ENCODE results near the gene CHD8. TPM values are rescaled to one million over a fixed set of nuclear protein-coding genes. Genes with fewer than 3 reads are reported as not detected.

Gene CHD8, protein sequence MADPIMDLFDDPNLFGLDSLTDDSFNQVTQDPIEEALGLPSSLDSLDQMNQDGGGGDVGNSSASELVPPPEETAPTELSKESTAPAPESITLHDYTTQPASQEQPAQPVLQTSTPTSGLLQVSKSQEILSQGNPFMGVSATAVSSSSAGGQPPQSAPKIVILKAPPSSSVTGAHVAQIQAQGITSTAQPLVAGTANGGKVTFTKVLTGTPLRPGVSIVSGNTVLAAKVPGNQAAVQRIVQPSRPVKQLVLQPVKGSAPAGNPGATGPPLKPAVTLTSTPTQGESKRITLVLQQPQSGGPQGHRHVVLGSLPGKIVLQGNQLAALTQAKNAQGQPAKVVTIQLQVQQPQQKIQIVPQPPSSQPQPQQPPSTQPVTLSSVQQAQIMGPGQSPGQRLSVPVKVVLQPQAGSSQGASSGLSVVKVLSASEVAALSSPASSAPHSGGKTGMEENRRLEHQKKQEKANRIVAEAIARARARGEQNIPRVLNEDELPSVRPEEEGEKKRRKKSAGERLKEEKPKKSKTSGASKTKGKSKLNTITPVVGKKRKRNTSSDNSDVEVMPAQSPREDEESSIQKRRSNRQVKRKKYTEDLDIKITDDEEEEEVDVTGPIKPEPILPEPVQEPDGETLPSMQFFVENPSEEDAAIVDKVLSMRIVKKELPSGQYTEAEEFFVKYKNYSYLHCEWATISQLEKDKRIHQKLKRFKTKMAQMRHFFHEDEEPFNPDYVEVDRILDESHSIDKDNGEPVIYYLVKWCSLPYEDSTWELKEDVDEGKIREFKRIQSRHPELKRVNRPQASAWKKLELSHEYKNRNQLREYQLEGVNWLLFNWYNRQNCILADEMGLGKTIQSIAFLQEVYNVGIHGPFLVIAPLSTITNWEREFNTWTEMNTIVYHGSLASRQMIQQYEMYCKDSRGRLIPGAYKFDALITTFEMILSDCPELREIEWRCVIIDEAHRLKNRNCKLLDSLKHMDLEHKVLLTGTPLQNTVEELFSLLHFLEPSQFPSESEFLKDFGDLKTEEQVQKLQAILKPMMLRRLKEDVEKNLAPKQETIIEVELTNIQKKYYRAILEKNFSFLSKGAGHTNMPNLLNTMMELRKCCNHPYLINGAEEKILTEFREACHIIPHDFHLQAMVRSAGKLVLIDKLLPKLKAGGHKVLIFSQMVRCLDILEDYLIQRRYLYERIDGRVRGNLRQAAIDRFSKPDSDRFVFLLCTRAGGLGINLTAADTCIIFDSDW (N-terminal part only)
- polyA plus RNA-seq (ENCODE audit: insufficient read depth in 1 of 5, insufficient read length in 5 of 5, low replicate concordance in 1 of 5), result 10 to 100 TPM; 63.5 to 85.8 (median 70.2) TPM
- long read RNA-seq, donor 1, transcript CHD8-214 (1 exons, 1,146 nt), result major isoform, 30 of 31 reads
- long read RNA-seq, donor 1, partial matches to known transcripts, result 0 of 31 reads
- long read RNA-seq, donor 1, other reads (novel, unspliced or antisense), result 0 of 31 reads
- long read RNA-seq, donor 2, transcript CHD8-214 (1 exons, 1,146 nt), result major isoform, 19 of 19 reads
- long read RNA-seq, donor 2, partial matches to known transcripts, result 0 of 19 reads
- long read RNA-seq, donor 2, other reads (novel, unspliced or antisense), result 0 of 19 reads
- long read RNA-seq, donor 3, transcript CHD8-214 (1 exons, 1,146 nt), result major isoform, 35 of 40 reads
- long read RNA-seq, donor 3, partial matches to known transcripts, result 5 of 40 reads
- long read RNA-seq, donor 3, other reads (novel, unspliced or antisense), result 0 of 40 reads
- long read RNA-seq, donor 4, transcript CHD8-214 (1 exons, 1,146 nt), result major isoform, 9 of 17 reads
- long read RNA-seq, donor 4, partial matches to known transcripts, result 6 of 17 reads
- long read RNA-seq, donor 4, other reads (novel, unspliced or antisense), result 0 of 17 reads
- long read RNA-seq, donor 5, full-length matches to known transcripts, result 24 of 24 reads
- long read RNA-seq, donor 5, partial matches to known transcripts, result 0 of 24 reads
- long read RNA-seq, donor 5, other reads (novel, unspliced or antisense), result 0 of 24 reads
- long read RNA-seq, donor 6, transcript CHD8-214 (1 exons, 1,146 nt), result major isoform, 25 of 42 reads
- long read RNA-seq, donor 6, partial matches to known transcripts, result 17 of 42 reads
- long read RNA-seq, donor 6, other reads (novel, unspliced or antisense), result 0 of 42 reads
- long read RNA-seq, donor 7, transcript CHD8-214 (1 exons, 1,146 nt), result major isoform, 7 of 14 reads
- long read RNA-seq, donor 7, partial matches to known transcripts, result 5 of 14 reads
- long read RNA-seq, donor 7, other reads (novel, unspliced or antisense), result 0 of 14 reads
- long read RNA-seq, donor 8, transcript CHD8-214 (1 exons, 1,146 nt), result major isoform, 10 of 10 reads
- long read RNA-seq, donor 8, partial matches to known transcripts, result 0 of 10 reads
- long read RNA-seq, donor 8, other reads (novel, unspliced or antisense), result 0 of 10 reads

DNA sequence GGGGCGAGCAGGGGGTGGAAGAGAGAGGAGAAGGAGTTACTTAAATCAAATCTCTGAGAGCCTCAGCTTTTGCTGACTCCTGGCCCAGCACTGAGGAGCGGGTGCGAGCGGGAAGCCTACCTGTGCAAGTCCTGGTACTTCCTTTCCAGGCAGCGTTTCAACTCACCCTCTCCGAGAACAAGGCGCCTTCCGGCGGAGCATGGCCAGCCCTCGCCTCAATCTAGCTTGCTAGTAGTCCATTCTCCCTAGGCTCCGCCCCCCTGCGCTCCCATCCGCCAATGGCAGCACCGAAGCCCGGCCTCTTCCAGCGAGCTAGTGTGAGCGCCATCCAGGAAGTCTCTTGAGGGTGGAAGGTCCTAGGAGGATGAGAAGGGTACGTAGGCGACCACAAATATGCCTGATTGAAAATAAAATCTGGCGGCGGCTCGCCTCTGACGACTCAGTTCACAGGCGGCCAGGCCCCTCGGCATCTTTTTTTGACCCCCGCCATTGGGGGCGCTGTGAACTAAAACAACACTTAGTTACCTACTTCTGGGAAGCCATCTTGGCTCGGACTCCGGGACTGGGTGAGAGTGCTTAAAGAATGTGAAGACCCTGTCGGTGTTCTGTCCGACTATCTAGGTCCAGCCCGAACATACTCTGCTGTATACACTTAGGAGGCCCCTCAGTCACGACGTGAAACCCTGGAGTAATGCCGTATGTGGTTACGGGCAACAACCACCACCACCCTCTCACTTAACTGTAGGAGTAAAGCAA, at the start of gene CHD8:
Gene CHD8, minus strand, starts transcription at position 212 of the 756 bp plus-strand sequence. CDS start 24,480 bp downstream, outside the sequence.
- peak; percentile 97 to 99 for DNase-seq

DNA sequence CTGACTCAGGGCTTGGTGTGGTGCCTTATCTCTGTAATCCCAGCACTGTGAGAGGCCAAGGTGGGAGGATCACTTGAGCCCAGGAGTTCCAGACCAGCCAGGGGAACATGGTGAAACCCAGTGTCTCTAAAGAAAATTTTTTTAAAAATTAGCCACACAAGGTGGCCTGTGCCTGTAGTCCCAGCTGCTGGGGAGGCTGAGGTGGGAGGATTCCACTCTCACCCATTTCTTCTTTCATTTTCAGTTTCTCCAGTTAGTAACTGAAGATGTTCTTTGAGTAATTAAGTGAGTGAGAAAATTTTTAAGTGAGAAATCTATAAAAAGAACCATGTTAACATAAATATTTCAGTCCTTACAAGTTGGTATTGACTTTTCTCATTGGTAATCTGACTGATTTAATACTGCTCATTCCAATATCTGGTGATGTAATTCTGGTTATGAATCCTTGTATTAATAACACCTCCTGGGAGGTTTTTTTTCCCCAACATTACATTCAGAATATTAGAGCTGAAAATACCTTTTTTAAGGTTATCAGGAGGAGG, 49.2 kb upstream of the CHD8 start:
- no peak for DNase-seq

DNA sequence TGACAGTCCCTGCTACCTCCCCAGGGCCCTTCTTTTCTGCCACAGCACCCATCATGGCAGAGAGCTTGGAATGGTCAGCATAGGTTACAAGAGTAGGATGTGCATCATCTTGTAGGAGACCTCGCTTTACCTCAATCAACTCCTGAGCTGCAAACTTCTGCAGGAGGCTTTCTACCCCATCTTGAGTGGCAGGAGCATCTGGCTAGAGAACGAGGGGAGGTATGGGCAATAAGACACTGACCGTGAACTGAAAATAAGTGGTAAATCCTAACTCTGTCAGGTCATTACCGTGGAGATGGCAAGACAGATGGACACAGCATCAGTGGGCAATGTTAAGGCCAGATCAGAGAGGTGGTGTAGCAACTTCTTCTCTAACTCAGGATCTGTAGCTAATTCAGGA, 47.5 kb upstream of the CHD8 start:
- no peak for DNase-seq

DNA sequence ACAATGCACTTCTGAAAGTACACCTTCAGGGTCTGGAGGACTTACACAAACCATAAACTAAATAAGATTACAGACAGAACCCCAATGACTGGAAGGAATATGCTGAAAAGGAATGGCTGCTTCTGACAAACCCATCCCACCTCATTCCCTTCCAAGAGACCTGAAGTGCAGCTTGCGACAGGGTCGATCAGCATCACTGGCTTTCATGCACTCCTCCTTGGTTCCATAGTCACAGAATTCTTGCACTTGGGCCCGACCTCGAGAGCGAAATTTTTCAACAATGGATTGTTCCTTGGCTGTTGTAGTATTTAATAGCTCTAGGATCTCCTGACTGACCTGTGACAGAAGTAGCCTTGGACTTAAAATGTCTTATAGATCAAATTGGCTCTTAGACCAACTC, 45.6 kb upstream of the CHD8 start:
- DNase-seq, result no peak

DNA sequence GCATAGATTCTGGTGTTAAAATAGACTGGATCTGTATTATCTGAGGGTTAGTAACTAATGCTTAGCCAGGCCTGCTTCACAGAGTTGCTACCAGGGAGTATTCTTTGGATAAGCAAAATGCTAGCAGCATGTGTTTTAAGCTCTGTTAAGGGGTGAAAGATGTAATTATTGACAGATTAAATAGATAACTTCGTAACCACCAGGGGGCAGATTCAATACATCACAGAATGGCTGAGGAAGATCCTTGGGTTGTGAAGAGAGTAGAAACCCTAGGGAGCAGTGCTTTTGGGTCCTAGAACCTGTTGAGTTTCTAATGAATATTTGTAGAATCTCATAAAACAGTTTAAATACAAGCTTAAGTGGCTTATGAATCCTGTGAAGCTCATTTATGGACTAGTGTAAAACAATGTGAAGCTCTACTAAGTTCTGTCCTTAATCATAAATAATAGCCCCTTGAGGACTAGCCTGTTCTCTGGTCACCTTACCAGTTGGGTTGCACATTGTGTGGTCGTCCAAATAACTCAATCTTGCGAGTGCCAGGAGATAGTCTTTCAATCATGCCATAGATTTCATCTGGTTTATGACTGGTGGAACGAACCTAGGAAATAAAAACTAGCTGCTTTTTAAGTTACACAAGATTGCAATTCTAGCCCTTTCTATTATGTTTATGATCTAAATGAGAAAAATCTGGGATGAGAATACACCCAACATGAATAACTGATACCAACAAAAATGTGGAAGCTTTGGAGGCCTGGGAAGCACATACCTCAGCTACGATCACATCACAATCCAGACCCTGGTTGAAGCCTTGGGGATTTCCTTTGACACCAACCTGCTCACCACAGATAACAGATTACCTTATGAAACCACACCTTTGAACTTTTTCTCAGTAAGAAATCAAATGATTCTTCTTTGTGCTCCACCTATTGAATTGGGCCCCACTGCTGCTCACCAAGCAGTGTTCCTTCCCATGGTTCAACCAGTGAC, 42.9 kb upstream of the CHD8 start:
- peak in 1 of 2 donors; percentile 36 for DNase-seq

DNA sequence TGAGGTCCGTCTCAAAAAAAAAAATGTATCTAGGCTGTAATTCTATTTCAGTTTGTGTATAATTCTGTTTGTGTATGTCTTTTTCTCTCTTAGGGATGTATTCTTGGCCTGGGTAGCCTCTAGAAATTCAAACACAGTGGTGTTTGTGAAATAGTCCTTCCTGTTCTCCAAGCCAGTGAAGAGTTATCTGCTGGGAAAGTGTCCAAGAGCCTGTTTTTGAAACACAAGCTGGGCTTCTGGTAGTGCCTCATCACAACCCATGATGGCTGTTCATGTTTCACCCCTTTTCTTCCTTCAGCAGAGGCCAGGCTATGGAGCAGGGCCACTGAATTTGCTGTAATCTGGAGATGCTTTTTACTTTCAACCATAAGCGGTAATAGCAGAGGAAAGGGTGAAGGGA, 40.5 kb upstream of the CHD8 start:
- no peak for DNase-seq

DNA sequence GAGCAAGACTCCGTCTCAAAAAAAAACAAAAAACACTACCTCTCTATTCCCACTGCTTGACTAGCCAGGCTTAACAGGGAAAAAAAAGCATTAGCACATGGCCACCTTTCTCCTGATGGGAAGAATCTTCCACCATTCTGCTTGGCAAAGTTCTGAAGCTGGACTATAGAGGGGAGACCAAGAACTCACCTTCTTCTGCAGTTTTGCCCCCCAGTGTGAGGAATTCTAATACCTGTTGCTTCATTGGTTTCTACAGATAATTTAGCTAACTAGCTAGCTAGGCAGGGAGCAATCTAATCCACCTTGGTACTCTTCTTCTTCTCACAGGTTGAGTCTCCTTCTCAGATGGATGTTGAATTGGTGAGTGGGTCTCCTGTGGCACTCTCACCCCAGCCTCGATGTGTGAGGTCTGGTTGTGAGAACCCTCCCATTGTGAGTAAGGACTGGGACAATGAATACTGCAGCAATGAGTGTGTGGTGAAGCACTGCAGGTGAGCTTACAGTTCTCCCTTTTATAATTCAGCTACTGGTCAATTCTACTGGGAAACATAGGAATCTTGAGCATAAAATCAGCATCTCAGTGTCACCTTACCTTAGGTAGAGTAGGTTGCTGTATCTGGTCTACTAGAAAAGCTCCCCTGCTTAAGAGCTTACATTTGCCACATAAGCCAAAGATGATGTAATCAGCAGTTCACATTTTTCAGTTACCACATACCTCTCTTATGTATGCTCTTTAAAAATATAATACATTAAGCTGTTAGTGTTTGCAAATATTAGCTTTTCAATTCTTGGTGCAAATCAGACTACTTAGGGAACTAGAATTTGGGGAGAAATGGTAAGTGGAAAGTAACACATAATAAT, 39.2 kb upstream of the CHD8 start:
- DNase-seq, result no peak

DNA sequence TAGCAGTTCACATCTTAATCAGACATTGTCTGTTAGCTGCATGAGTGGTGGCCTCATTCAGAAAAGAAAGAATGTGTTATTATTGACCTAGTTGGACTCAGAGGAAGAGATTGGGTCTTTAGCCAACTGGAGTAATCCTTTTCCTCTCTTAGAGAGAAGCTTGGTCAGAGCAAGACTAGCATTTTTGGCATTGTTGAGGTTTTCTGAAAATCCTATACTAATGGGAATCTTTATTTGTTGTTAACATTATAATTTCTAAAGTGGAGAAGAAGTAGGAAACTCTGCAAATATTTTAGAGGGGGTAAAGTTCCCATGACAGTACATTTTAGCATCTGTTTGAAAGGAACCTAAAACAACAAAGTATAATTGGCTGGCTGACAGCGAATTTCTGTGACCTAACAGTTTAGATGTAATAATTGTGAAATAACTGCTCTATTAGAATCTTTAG, 30.7 kb upstream of the CHD8 start:
- no peak for DNase-seq

DNA sequence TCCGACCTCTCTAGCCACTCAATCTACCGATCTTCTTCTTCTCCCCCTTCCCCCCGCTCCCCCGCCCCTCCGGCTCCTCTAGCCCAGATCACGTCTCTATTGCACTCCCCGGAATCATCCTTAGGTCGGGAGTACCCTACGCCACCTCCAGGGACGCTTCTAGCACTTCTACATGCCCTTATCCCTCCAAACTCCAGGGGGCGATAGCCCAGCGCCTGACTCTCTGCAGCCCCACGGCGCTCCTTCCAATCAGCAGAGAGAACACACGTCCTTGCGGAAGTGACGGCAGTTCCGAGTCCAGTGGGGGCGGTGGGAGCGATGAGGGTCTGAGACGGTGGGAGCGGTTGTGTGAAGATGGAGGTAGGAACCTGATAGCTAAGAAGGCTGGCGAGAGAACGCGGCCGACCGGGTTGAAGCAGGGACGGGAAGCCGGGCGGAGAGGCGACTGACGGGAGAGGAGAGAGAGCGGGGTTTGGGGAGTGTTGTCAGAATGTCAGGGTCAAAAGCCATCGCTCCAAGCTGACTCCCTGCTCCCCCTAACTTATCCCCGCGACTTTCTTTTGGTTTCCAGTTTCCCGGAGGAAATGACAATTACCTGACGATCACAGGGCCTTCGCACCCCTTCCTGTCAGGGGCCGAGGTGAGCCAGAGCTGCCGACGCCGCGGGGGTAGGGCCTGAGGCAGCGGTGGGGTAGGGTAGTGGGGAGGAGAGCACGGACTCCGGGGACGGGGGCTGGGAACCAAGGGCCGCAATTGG, 21.2 kb upstream of the CHD8 start, which contains the start of the genes RAB2B and TOX4:
Gene RAB2B, minus strand, starts transcription at position 35 of the 757 bp plus-strand sequence. CDS start 87 bp downstream, outside the sequence.
Gene TOX4, plus strand, starts transcription at position 271 of the 757 bp plus-strand sequence. Its CDS starts 84 bp downstream, at position 355.
- DNase-seq, result peak; percentile 96 to 98

DNA sequence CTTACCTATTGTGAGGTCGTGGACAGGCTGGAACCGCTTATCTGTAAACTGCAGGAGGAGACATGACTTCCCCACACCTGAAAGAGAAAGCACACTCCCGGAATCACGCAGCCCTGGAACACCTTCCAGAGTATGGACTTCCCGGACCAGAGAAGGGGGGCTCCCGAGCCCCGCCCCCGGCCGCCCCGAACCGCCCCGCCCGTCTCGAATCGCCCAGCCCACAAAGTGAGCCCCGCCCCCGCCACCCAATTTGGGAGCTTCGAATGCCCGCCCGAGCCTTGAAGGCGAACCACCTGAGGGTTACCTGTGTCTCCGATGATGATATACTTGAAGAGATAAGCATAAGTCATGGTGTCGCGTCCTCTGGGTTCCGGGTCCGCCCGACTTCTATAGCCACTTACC, 20.6 kb upstream of the CHD8 start:
- DNase-seq, result no peak

DNA sequence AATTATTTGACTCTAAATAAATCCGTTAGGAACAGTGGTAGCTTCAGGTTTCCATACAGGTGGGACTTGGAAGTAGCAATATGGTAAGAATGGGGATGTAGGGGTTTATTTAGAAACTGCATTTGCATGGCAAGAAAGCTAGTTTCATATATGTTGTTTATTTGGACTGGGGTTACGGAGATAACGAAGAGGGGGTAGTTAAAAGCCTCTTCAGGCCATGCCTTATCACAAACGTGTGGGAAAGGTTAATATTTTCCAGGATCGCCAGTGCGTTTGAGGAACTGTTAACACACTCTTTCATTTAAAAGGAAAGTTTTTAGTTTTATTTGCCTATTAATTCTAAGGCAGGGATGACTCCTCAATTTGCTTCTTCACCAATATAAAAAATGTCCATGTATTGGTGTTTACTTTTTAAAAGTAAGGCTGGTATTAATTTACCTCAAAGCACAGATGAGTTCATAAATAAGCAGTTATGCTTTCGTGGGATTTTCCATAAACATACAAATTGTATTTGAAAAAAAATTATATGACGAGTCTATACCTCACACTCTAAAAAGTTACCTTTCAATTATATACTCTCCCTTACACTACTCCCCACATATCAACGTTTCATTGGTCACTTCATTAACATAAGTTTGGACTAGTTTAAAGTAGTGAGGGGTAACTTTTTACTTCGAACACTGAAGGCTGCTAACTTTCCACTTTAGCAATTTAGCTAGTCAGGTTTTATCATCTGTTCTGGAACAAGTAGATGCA, 20.0 kb upstream of the CHD8 start:
- no peak for DNase-seq

DNA sequence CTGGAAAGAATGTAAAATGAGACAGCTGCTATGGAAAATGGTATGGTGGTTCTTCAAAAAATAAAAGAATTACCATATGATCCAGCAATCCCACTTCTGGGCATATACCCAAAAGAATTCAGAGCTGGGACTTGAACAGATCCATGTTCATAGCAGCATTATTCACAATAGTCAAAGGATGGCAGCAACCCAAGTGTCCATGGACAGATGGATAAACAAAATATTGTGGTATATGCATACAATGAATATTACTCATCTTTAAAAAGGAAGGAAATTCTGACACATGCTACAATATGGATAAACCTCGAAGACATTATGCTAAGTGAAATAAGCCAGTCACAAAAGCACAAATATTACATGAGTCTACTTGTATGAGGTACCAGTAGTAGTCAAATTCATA, 11.7 kb upstream of the CHD8 start:
- DNase-seq, result no peak

DNA sequence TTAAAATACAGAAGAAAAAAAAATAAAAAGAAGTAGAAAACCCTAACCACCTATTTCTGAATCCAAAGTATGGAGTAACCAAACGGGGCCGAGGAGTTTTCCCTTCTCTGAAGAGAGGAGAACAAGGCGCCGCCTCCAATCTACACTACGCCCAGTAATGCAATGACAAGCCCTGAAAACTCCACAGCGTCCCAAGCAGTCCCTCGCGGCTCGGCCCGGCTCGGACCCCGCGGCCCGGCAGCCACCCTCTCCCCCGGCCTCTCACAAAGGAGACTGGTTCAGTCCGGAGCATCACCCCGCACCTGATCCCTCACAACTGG, 371 bp downstream of the CHD8 start:
- DNase-seq, result no peak

DNA sequence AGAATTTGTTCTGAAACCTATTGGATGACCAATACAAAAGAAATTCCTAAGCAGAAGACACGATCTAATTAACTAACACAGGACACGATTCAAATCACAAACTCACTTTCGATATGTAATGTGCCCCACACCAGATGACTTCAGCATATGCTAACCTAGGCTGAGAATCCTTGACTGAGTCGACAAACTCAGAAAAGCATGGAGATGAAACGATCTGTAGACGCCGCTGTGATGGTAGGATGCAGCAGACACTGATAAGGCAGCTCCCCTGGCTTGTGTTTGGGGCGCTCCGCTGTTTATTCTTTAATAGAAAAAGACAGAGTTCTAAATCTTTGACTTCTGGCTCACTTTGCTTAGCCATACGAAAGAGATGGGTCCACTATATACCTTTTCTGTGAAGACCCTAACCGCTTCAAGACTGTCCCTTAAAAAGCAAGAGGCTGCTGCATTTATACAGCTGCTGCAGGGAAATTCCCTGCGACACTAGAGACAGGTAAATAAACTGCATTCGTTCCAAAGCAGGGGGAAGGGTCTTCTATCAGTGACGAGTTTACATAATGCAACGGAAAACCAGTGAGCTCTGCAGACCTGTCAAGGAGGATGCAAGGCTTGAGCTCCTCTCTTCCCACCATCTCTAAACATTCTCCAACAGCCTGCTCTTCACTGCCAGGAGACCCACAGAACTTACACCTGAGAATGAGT, 929 bp downstream of the CHD8 start:
- no peak for DNase-seq
